RWPE1 (cell line): ENCODE results near the gene SNED1.

Source experiments
- CTCF ChIA-PET: fragments of 350-600 bp; sonication (Branson Sonifier 250); formaldehyde crosslinking; extraction: SDS; loops from one replicate; lab custom pipeline; 2021; lab: Yijun Ruan, JAX
- POLR2A ChIA-PET: fragments of 400-600 bp; formaldehyde crosslinking; extraction: SDS; loops from one replicate; lab custom pipeline; 2020; ENCODE audit warnings: antibody characterized with exemption; ENCODE audit not compliant: low non-redundant PET; lab: Yijun Ruan, JAX
- DNase-seq: peaks from one replicate; pipeline ENCODE4 v3.0.0; 2012; ENCODE audit warnings: low spot score
- H3K27ac ChIP-seq: fragments of 450-650 bp; 2 replicates; pipeline ENCODE4 v1.5.1; 2017
- TF ChIP-seq, protein P1 (sequence below): fragments of 450-650 bp; conservative IDR thresholded peaks from 2 replicates; pipeline ENCODE4 v1.5.1; 2017; ENCODE audit warnings: low read depth, mild to moderate bottlenecking

SNED1 gene

DNA sequence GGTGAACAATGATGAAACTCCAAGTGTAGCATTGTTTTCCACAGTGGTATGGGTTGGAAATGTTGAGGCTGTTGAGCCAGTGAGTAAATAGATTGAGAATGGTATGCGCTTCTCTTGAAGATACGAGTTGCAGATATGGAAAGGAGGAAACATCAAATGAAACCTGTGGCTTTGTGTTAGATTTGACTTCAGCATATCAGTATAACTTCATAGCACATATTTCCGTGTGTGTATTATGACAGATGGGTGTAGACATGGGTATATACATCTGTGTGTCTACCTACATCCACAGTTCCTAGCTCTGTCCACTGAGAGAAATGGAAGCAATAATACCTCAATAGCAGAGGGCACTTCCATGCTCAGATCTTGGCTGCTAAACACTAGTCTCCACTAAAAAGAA is 8.0 kb downstream of the SNED1 start:
- DNase-seq = no peak
- no peak overlapping the region for H3K27ac ChIP-seq
- CTCF ChIA-PET = no interaction called here
- POLR2A ChIA-PET = no interaction called here
- TF ChIP-seq, protein P1, sequence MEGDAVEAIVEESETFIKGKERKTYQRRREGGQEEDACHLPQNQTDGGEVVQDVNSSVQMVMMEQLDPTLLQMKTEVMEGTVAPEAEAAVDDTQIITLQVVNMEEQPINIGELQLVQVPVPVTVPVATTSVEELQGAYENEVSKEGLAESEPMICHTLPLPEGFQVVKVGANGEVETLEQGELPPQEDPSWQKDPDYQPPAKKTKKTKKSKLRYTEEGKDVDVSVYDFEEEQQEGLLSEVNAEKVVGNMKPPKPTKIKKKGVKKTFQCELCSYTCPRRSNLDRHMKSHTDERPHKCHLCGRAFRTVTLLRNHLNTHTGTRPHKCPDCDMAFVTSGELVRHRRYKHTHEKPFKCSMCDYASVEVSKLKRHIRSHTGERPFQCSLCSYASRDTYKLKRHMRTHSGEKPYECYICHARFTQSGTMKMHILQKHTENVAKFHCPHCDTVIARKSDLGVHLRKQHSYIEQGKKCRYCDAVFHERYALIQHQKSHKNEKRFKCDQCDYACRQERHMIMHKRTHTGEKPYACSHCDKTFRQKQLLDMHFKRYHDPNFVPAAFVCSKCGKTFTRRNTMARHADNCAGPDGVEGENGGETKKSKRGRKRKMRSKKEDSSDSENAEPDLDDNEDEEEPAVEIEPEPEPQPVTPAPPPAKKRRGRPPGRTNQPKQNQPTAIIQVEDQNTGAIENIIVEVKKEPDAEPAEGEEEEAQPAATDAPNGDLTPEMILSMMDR = no peak

DNA sequence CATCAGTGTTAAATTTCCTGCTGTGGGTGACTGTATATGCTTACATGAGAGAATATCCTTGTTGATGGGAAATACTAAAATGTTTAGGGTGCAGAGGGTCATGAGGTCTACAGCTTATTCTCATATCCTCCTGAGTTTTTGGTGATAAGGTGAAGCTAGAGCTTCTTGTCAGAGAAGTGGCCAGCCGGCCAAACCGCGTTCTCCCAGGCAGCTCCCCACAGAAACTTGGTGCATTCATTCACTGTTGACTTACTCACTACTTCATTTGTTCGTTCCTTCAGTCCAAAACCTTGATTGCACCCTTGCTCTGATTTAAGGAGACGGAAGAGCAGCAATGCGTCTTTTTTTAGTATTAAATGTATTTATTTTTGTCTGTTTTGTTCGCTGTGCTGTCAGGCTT is 8.7 kb downstream of the SNED1 start:
- POLR2A ChIA-PET = no interaction called here
- CTCF ChIA-PET = no interaction called here
- H3K27ac ChIP-seq = no peak overlapping the region
- TF ChIP-seq, protein P1 = no peak
- no peak for DNase-seq

DNA sequence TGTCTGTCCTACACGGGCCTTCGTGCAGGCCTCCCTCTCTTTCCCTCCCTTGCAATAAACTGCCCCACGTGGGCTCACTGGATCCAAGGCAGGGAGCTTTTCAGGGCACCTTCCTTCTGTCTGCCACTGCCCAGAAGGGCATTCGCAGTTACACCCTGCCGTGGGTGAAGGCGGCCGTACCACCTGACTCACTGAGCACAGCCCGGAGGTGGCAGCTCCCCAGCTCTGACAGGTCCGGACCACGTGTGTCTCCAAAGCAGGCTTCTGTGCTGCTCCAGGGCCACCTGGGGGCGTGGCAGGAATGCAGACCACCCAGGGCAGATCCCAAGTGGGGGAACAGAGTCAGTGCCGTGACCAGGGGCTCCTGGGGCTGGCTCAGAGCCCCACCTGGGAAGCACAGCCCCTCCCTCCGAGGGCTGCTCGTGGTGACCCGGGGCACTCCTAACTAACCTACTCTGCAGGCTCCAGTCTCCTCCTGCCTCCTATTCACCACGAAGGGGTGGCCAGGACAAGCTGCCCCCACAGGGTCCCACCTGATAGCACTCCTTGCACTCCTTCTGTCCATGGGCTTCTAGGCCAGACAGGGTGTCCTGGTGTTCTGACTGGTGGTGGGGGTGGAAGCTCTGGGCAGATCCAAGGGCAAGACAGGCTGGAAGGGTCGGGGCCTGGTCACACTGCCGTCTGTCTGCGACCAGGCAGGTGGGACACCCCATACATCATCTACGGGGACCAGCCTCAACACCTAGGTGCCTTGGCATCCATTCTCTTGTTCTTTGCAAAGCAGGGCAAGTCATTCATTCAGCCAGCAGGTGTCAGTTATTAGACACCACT is 9.7 kb downstream of the SNED1 start:
- no peak for DNase-seq
- CTCF ChIA-PET = interaction anchor here (0.6 to 0.7 kb wide), 2 partner anchors 90 to 590 kb away, joined by 3 read pairs; no protein-coding TSS in a partner anchor
- no peak overlapping the region; the same call in 1 of the 2 replicates for H3K27ac ChIP-seq
- POLR2A ChIA-PET = no interaction called here
- TF ChIP-seq, protein P1 = no peak

DNA sequence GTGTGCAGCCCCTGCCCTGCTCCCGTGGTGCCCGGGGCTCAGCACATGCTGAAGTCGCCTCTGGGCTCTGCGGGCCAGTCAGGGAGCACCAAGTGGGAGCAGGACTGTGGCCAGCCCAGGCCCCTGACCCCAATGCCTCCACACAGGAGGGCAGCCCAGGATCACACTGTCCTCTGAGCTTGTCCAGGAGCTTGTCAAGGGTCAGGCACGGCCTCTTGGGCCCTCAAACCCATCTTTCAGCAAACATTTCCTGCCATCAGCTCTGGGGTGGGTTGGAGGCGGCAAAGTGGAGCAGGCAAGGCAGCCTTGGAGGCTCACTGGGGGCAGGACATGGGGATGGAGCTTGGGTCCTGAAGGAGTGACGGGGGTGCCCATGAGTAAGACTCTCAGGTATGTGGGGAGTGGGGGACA is 10.3 kb downstream of the SNED1 start:
- ChIA-PET CTCF (no interaction called here), POLR2A (no interaction called here)
- TF ChIP-seq, protein P1 = no peak
- no peak for DNase-seq
- H3K27ac ChIP-seq = peak overlapping the region; percentile 92

DNA sequence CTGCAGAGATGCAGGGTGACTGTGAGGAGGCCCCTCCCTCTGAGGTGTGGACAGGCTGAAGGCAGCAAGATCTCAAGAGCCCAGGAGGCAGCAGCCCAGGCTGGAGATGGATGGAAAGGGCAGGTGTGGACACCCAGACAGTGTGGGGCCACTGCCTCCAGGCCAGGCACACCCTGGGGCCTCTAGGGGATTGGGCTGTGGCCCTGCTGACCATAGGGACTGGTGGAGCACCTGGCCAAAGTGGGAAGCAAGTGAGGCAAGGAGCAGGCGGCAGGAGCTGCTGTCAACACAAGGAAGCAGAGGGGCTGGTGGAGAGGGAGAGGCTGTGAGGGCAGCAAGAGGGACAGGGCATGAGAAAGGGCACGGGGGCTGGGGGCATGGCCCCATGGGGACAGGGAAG is 10.8 kb downstream of the SNED1 start:
- DNase-seq = no peak
- TF ChIP-seq, protein P1 = no peak
- ChIA-PET POLR2A (no interaction called here), CTCF (interaction anchor here (0.6 kb wide), 1 partner anchor 118 kb away, joined by 5 read pairs; no protein-coding TSS in a partner anchor)
- peak overlapping the region; percentile 92 for H3K27ac ChIP-seq

DNA sequence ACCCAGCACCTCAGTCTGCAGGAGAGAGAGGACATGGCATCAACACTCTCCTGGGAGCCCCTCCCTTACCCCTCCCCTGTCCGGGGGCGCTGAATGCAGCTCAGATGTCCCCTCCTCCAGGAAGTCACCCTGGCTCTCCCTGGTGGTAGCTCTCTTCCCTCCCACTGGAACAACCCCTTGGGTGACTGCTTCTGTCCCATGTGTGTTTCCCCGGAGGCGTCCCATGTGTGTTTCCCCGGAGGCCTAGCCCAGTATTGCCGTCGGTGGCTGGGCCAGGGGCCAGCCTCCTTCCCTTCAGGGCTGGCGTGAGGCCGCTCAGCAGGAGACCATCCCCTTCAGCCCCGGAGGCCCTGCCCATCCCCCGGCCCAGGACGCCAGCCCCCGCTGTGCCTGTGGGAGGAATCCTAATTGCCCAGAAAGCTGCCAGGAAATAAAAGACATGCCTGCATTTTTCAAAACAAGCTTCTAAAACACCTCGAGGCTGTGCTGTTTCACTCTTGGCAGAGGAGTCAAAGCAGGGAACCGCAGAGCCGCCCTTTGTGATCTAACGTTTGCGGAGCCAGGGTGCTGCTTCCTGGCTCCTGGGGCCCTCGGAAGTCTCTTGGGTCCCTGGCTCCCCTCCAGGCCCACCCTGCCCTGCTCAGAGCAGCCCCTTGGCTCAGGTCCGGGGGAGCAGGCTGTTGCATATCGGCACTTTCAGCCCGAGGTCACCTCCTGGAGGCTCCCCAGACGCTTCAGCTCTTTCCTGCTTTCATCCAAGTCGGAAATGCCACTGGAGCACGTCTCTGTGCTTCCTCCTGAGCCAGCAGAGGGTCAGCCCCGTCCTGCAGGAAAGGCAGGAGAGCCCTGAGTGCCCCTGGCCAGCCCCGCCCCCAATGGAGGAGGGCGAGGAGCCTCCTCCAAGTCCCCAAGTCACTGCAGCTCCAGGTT is 11.4 kb downstream of the SNED1 start:
- peak overlapping the region; percentile 92 for H3K27ac ChIP-seq
- CTCF ChIA-PET = interaction anchor here (0.6 to 0.8 kb wide), 3 partner anchors 30 to 118 kb away, joined by 3 to 5 read pairs (median 3); no protein-coding TSS in a partner anchor
- POLR2A ChIA-PET = no interaction called here
- TF ChIP-seq, protein P1 = no peak
- DNase-seq = peak; percentile 33
